Mammary epithelial cell (primary cell): ENCODE measurements around the gene OR2AT4.
"Not testable (repeated sequence)": the region's sequence is repeated elsewhere in the genome, so short reads cannot be mapped to it uniquely, and the experiment has no call there.

Experiments used
- EZH2 ChIP-seq: IDR thresholded peaks from 2 replicates; pipeline ENCODE4 v1.6.1; 2012; ENCODE audit warnings: low read length, inconsistent platforms, borderline replicate concordance
- TF ChIP-seq, protein P1 (sequence below), 2 donors: IDR thresholded peaks in 1 of 2; conservative IDR thresholded peaks in 1 of 2; 2 replicates each; pipeline ENCODE4 v1.5.1; 2011 to 2012; ENCODE audit warnings: inconsistent platforms in 2 of 2, low read length in 2 of 2, mild to moderate bottlenecking in 2 of 2, control low read depth in 1 of 2, low read depth in 1 of 2; ENCODE audit not compliant: insufficient read depth in 1 of 2; ENCODE audit errors: extremely low read depth in 1 of 2

- TF ChIP-seq, protein P1, sequence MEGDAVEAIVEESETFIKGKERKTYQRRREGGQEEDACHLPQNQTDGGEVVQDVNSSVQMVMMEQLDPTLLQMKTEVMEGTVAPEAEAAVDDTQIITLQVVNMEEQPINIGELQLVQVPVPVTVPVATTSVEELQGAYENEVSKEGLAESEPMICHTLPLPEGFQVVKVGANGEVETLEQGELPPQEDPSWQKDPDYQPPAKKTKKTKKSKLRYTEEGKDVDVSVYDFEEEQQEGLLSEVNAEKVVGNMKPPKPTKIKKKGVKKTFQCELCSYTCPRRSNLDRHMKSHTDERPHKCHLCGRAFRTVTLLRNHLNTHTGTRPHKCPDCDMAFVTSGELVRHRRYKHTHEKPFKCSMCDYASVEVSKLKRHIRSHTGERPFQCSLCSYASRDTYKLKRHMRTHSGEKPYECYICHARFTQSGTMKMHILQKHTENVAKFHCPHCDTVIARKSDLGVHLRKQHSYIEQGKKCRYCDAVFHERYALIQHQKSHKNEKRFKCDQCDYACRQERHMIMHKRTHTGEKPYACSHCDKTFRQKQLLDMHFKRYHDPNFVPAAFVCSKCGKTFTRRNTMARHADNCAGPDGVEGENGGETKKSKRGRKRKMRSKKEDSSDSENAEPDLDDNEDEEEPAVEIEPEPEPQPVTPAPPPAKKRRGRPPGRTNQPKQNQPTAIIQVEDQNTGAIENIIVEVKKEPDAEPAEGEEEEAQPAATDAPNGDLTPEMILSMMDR (conservative IDR thresholded peaks at IDR 0.05 in 1 of 2, IDR thresholded peaks at IDR 0.05 in 1 of 2; ENCODE audit: extremely low read depth in 1 of 2, insufficient read depth in 1 of 2, low read depth in 1 of 2, low read length in 2 of 2), result not testable (repeated sequence)
- not testable (repeated sequence) for TF ChIP-seq EZH2
Observed at GRCh38 chr11:75044381-75045170, 52.1 kb downstream of the OR2AT4 start.
